ENCODE data around the gene TMEM74B.
"Not testable (repeated sequence)": the region's sequence is repeated elsewhere in the genome, so short reads cannot be mapped to it uniquely, and the experiment has no call there.

TMEM74B gene

DNA sequence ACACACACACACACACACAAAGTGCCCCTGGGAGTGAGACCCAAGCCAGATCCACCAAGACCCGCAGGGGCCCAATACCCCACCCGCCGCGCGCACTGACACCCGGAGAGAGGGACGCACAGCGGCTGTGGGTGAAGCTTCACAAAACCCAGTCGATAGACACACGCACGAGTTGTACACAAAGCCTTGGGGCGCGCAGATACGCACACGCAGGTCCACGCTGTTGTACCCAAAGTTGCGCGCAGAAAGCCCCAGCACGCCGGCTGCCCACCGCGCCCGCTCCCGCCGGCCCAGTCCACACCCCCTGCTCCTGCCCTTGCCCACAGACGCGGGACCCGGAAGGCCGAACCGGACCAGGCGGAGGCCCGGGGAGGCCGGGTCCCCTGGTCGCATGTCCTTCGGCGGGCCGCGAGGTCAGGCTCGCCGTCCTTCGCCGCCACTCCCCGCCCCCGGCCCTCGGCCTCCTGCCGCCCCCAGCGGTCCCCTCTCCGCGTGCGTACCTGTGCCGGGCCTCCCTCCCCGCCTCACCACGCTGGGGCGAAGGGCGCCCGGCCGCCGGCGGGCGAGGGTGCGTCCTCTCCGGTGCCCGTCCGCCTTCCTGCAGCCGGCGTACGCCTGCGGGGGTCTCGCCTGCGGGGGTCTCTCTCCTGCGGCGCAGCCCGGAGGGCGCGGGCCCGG is at the start of gene TMEM74B:
Gene TMEM74B, minus strand, starts transcription at position 344 of the 678 bp plus-strand sequence. CDS start 1,180 bp downstream, outside the sequence.
- no peak for DNase-seq

DNA sequence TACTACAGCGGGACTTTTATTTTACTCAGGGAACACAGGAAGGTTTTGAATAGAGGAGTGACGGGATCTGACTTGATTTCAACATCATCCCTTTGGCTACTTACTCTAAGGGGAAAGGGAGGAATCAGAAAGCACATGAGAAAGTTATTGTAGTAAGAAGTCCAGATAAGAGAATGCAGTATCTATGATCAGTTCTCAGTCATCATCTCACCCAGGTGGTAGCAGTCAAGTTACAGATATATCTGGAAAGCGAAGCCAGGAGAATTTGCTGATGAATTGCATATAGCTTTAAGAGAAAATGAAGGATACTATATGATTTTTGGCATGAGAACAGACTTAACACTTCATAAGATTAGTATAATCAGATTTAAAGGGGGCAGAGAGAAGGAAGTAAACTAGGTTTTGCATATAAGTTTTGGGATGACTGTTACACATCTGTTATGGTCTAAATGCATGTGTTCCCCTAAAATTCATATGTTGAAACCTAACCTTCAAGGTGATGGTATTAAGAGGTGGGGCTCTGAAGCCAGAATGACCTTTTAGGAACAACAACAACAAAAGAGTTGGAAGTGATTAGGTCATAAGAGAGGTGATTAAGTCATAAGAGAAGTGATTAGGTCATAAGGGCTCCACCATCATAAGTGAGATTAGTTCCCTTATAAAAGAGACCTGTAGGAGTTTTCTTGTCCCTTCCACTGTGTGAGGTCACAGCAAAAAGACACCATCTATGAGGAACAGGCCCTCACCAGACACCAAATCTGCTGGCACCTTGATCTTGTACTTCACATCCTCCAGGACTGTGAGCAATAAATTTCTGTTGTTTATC is 47.7 kb upstream of the TMEM74B start:
- no peak for DNase-seq

DNA sequence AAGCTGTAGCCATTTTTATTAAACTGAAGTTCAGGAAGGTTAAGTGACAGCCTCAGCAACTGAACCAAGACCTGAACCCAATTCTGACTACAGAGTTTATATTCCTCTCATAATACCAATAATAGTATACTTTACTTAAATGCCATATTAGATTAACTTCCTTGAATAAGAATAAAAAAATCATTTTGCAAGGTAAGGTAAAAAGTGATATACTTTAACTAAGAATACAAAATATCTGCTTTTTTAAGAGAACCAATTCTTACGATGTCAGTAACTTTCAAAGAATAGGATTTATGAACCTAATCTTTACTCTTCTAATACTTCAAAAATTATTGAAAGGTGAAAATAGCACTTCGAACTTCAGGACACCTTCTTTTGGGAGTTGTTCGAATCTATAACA is 44.8 kb upstream of the TMEM74B start:
- DNase-seq: no peak

DNA sequence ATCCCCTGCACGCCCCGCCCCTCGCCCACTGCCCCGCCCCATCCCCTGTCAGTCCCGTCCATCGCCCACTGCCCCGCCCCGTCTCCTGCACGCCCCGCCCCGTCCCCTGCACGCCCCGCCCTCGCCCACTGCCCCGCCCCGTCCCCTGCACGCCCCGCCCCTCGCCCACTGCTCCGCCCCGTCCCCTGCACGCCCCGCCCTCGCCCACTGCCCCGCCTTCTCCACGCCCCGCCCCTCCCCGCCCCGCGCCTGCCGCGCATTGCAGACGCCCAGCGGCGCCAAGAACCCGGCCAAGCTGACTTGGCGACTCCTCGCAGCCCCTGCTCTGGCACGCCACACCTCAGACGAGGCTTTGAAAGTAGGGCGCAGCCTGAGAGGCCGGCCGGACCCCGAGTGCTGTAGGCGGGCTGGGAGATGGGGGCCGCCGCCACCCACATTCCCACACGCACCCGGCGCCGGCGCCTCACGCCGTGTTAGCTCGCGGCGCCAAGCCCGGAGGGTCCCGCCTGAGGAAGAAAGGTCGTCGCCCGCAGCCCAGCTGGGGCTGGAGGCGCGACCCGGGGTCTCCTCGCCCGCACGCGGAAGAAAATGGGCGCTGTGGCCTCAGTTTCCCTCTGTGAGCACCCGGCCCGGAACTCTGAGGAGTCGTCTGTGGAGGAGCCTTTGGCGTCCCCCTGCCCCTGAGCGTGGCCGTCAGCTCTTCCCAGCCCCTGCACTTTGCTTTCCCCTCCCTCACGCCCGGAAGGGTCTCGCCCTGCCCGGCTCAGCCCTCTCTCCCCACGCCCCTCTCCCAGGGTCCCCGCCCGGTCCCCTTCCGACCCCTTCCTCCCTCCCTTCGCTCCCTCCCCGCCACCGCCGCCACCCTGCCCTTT is 41.2 kb upstream of the TMEM74B start, which contains the start of gene RAD21L1:
Gene RAD21L1, plus strand, starts transcription at position 262 of the 872 bp plus-strand sequence. CDS start 2,410 bp downstream, outside the sequence.
- DNase-seq: peak; percentile 80

DNA sequence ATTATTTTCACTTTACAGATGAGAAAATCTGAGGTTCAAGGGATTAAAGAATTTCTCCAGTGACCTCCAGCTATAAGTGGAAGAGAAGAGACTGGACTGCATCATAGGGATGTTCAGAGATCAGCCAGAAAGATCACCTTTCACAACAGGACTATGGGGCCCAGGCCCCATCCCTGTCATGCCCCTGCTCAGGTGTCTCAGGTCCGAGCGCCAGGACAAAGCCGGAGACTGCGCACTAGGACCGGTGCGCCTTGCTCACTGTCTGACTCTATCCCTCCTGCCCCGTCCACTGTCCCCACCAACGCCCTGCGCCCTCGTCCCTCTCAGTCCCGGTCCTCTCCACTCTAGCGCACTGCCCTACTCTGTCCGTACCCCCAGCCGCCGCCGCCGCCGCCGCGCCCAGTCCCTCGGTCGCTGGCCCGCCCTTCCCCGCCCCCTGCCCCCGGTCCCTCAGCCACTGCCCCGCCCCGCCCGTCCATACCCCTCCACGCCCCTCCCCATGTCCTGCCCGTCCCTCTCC is 40.5 kb upstream of the TMEM74B start:
- DNase-seq: no peak

DNA sequence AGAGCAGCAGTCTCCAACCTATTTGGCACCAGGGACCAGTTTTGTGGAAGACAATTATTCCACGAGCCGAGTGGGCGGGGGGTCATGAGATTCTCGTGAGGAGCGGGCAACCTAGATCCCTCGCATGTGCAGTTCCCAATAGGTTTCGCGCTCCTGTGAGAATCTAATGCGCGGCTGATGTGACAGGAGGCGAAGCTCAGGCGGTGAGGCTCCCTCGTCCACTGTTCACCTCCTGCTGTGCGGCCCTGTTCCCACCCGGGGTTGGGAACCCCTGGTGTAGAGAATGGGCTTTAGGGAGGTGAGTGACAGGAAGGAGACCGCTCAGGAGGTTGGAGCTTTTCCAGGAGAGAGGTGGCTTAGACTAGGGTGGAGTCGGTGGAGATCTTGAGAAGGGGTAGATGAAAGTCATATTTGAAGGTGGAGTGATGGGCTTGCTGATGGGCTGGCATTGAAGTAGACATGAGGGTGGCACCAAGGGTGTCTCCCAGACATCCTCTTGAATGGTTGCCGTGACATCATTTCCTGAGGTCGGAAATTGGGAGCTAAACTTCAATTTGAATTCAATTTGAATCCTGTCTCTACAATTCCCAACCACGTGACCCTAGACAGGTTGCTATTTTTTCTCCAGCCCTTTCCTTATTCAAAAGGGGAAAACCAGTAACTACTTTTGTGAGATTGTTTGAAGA is 39.6 kb upstream of the TMEM74B start:
- no peak for DNase-seq

DNA sequence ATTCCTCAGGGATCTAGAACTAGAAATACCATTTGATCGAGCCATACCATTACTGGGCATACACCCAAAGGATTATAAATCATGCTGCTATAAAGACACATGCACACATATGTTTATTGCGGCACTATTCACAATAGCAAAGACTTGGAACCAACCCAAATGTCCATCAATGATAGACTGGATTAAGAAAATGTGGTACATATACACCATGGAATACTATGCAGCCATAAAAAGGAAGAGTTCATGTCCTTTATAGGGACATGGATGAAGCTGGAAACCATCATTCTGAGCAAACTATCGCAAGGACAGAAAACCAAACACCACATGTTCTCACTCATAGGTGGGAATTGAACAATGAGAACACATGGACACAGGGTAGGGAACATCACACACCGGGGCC is 38.0 kb upstream of the TMEM74B start:
- DNase-seq: not testable (repeated sequence)

DNA sequence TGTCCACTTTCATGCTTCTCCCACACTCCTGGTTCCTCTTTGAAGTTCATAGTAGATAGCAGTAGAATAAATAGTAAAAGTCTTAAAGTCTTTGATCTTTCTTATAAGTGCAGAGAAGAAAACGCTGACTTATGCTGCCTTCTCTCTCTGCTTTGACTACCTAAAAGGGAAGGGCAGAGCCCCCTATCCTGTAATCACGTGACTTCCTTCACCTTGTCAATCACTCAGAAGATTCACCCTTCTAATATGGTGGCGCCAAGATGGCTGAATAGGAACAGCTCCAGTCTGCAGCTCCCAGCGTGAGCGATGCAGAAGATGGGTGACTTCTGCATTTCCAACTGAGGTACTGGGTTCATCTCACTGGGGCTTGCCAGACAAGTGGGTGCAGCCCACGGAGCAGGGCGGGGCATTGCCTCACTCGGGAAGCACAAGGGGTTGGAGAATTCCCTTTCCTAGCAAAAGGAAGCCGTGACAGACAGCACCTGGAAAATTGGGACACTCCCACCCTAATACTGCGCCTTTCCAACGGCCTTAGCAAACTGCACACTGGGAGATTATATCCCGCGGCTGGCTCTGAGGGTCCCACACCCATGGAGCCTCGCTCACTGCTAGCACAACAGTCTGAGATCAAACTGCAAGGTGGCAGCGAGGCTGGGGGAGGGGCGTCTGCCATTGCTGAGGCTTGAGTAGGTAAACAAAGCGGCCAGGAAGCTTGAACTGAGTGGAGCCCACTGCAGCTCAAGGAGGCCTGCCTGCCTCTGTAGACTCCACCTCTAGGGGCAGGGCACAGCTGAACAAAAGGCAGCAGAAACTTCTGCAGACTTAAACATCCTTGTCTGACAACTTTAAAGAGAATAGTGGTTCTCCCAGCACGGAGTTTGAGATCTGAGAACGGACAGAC is 32.0 kb upstream of the TMEM74B start:
- not testable (repeated sequence) for DNase-seq

DNA sequence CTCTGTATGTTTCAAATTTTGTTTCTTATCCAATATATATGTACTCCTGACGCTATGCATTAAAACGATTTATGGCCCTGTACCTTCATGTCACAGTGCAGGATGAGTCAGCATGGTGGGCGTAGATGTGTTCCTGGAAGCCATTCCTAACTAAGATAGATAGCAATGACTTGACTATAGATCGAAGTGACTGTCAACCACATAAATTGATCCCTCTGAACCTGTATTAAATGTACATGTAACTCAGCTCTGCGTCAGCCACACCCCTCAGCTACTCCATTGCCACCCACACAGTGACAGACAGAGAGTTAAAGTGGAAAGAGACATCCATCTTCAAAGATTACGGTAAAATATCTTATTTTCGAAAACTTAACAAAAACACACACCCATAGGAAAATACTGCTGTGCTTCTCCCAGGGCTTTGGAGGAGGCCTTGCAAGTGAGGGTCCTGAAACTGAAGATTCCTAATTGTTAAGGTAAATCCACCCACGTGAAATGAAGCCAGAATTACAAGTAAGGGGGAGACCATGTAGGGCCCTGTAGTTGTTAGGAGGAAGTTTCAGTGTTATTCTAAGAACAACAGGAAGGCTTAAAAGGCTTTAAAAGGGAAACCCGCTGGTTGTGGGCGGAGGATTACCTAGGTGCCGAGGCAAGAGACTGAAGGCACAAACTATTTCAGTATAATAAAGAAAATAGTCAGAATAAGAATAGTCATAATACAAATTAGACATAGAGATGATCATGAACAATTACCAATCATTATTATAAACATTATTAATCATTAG is 30.8 kb upstream of the TMEM74B start:
- DNase-seq: peak; percentile 21

DNA sequence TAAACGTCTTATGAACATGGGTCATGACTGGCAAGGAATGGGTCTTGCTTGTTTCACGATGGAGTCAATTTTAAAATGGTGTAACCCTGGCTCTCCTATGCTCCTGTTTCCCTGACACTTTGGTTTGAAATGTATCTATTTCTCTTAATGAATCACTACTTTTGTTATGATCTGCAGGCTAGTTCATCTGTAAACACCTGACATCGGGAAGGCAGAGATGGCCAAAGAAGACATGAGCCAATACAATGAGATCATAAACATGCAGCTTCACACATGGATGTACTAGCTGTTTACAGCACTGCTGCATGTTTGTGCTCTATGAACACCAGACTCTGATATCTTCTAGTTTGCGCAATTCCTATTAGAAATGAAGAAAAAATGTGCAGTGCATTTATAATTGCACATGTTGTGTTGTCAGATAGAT is 30.1 kb upstream of the TMEM74B start:
- no peak for DNase-seq

DNA sequence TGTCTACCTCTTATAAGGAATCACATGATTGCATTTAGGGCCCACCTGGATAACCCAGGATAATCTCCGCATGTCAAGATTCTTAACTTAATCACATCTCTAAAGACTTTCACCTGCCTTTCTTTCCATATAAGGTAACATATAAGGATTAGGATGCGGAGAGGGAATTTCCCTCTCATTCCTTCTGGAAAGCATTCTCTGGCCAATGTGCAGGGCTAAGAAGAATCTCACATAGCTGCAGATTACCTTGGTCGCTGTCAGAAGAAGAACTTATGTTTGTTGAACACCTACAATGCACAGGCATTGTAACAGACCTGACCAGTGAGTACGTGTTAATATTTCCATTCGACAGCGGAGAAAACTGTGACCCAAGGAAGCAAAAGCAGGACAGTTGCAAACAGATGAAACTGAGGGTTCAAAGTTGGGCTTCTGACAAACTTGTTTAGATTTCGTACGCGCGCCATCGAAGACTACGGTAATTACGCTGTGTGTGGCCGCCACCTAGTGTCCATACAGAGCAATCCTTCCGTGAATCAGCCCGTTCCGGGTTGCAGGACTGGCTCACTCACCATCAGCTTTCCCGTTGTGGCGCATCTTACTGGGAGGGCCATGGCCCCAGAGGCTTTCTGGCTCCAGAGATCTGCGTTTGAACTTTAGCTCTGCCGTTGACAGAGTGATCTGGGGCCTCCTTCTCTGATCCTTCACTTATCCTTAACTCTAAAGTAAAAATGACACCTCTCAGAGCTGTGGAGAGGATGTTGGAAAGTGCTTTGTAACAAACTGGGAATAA is 28.0 kb upstream of the TMEM74B start:
- DNase-seq: peak; percentile 67

DNA sequence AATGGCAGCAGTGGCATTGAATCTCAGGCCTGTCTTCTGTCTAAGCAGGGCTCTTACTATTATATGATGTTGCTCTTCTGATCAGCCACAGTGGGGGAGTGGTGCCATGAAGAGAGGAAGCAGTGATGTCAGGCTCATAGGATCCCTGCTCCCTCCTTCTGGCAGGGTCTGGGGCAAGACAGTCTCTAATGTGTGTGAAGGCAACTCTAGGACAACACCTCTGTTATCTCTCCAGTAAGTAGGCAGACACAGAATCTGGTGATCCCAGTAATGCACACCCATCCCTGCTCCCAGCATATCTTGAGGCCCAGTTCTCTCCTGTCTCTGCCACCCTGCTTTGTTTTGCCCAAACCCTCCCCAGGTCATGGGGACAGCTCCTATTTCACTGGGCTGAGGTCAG is 27.2 kb upstream of the TMEM74B start:
- no peak for DNase-seq

DNA sequence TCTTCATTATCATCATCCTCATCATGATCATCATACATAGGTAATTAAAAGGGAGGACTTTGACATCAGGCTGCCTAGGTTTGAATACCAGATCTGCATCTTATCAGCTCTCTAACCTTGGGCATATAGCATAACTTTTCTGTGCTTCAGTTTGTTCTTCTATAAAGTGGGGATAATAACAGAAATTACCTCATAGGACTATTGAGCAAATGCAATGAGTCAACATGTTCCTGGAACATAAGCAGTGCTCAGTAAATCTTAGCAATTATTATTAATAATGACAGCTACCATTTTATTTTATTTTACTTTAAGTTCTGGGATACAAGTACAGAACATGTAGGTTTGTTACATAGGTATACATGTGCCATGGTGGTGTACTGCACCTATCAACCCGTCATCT is 25.7 kb upstream of the TMEM74B start:
- no peak for DNase-seq

DNA sequence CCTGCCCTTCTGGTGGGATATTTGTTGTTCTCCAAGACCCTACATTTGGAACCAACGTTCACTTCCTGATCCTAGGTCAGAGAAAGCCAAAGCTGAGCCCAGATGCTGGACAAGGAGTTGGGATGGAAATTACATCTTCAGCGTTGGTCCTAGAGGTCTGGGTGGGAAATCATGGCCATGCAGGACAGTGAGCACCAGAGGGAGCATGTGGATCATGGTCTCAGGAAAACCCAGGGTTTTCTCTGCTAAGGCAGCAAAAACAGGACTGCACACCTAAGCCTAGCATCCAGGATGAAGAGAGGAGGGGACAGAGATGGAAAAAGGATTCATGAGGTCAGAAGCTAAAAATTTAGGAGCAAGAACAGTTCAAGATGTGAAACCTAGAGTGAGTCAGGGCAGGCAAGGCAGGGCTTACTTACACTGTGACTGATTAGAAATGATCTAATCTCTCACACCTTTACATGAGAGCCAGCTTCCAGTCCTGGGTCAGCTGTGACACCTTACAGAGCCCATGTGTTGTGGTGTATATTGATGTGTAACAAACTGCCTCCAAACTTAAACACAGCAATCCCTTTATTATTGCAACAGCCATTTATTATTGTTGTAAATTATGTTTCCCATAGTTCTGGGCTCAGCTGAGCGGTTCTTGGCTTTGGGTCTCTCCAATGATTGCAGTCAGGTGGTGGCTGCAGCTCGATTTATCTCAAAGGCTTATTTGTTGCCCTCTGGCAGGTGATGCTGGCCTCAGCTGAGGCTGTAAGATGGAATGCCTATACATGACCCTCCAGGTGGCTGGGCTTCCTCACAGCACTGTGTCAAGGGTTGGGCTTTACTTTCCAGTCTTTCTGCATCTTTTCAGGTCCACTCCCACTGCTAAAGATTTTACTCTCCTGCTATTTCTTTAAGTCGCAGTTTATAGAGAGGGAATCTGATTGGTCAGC is 24.9 kb upstream of the TMEM74B start:
- DNase-seq: no peak

DNA sequence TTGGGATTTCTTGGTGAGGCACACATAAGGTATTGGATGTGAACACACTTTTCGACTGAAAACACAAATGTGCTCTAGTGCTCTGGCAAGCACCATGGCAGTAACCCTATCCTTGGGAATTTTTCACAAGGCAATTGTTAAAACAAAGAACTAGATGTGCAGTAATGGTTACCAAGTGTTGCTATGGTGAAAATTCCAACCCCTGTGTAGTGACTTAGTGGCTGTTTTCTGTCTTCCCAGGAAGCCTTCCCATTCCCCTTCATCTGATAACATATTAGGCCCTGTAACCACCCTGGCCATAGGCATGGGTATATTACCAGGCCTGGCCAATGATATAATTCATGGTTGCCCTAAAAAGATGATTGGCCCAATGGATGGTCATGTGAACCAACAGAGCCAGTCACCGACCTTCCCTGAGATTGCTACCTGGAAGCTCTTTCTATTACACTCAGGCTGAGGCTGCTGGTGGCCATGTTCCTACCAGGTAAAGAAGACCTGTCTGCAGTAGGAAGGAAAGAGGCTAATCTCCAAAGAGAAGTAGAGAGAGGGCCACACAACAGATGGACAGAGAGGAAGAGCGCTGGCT is 22.6 kb upstream of the TMEM74B start:
- no peak for DNase-seq

DNA sequence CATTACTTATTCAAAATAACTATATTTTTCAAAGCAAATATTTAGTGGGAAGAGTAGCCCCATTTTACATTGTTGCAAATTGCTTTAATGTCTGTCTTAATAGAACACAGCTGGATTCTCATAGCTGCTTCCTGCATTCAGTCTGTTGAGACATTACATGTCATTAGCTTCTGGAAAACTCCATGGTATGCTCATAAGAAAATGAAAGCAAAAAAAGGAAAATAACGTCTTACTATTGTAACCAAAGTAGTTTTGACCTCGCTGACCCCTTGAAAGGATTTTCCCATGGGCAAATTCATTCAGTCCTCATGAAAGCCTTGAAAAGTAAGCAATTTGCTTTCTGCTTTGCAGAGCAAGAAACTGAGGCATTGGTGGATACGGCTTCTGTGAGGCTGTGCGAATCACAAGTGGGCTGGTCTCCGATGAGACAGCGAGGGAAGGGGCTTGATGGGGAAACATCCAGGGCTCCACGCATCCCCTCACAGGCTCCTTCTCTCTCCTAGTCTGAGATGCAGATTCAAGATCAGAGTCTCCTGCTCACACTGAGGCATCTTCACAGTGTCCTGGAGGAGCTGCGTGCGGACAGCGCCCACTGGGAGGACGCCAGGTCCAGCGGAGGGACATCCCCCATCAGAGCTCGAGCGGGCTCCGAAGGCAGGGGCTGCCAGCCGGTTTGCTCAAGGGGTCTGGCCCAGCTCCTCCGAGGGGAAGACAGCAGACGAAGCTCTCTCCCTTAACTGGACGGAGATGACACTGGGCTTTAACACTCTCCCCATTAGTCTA is 21.8 kb upstream of the TMEM74B start:
- DNase-seq: no peak

DNA sequence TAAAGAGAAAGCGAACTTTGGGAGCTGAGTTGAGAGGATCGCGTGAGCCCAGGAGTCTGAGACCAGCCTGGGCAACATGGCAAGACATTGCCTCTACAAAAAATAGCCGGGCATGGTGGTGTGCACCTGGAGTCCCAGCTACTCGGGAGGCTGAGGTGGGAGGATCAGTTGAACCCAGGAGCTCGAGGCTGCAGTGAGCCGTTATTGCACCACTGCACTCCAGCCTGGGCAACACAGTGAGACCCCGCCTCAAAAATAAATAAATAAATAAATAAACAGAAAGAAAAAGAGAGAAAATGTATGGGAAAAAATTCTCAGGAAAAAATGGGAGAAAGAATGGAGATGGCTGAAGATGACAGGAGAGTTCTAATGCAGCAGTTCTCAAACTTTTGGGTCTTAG is 21.0 kb upstream of the TMEM74B start:
- no peak for DNase-seq

All from CD4-positive, alpha-beta T cell treated with Interleukin-12 subunit alpha and Interleukin-12 subunit beta, for 1 hour (primary cell).